Neural cell (in vitro differentiated cells): ENCODE measurements around the gene CPNE4. TPM values are rescaled to one million over a fixed set of nuclear protein-coding genes. Genes with fewer than 3 reads are reported as not detected.

ENCODE experiments used
- H2AFZ ChIP-seq: fragments of 200-600, 300-800 bp; sonication (generic), shearing (Covaris generic); 2 replicates; pipeline ENCODE4 v1.6.0; 2014; ENCODE audit warnings: low read depth, mild to moderate bottlenecking, antibody characterized with exemption, low read length, moderate library complexity
- H3F3A ChIP-seq: fragments of 200-600 bp; shearing (Covaris generic); 2 replicates; pipeline ENCODE4 v1.6.1; 2016; ENCODE audit warnings: mild to moderate bottlenecking, moderate library complexity, mixed read lengths, antibody characterized with exemption, low read length; ENCODE audit not compliant: insufficient read depth, poor library complexity, severe bottlenecking
- H3K27ac ChIP-seq: fragments of 200-600, 300-800 bp; sonication (generic), shearing (Covaris generic); 2 replicates; pipeline ENCODE4 v1.5.1; 2014; ENCODE audit warnings: mild to moderate bottlenecking, low read length, moderate library complexity
- H3K27me3 ChIP-seq: fragments of 300-800, 200-600 bp; sonication (generic), shearing (Covaris generic); 2 replicates; pipeline ENCODE4 v1.6.0; 2014; ENCODE audit warnings: mild to moderate bottlenecking, low read depth, low read length, moderate library complexity; ENCODE audit not compliant: insufficient read depth
- H3K36me3 ChIP-seq: fragments of 300-800, 200-600 bp; sonication (generic), shearing (Covaris generic); 2 replicates; pipeline ENCODE4 v1.5.1; 2014; ENCODE audit warnings: mild to moderate bottlenecking, antibody characterized with exemption, low read length, moderate library complexity; ENCODE audit not compliant: insufficient read depth
- H3K4me2 ChIP-seq: fragments of 300-800, 200-600 bp; sonication (generic), shearing (Covaris generic); 2 replicates; pipeline ENCODE4 v1.6.0; 2014; ENCODE audit warnings: mild to moderate bottlenecking, low read length
- H3K4me3 ChIP-seq: fragments of 300-800, 200-600 bp; sonication (generic), shearing (Covaris generic); 2 replicates; pipeline ENCODE4 v1.5.1; 2014; ENCODE audit warnings: mild to moderate bottlenecking, low read length, moderate library complexity
- H3K79me2 ChIP-seq: fragments of 200-600 bp; shearing (Covaris generic); replicated peaks from 2 replicates; pipeline ENCODE4 v1.6.0; 2014; ENCODE audit warnings: mild to moderate bottlenecking, low read length, moderate library complexity; ENCODE audit not compliant: insufficient read depth
- H3K9ac ChIP-seq: fragments of 300-800, 200-600 bp; sonication (generic), shearing (Covaris generic); 2 replicates; pipeline ENCODE4 v1.6.1; 2016; ENCODE audit warnings: mild to moderate bottlenecking, low read length, mixed read lengths
- H3K9me2 ChIP-seq: fragments of 200-600 bp; shearing (Covaris generic); 2 replicates; pipeline ENCODE4 v1.6.1; 2016; ENCODE audit warnings: mild to moderate bottlenecking, low read length, mixed read lengths; ENCODE audit not compliant: insufficient read depth
- H3K9me3 ChIP-seq: fragments of 200-600, 300-800 bp; sonication (generic), shearing (Covaris generic); 2 replicates; pipeline ENCODE4 v1.6.1; 2016; ENCODE audit warnings: mild to moderate bottlenecking, mixed run types, low read length, moderate library complexity, mixed read lengths
- H4K20me1 ChIP-seq: fragments of 200-600 bp; shearing (Covaris generic); 2 replicates; pipeline ENCODE4 v1.6.1; 2016; ENCODE audit warnings: mild to moderate bottlenecking, mixed run types; ENCODE audit not compliant: insufficient read depth
- EP300 ChIP-seq: fragments of 450-650 bp; conservative IDR thresholded peaks from 2 replicates; pipeline ENCODE4 v1.6.1; 2014; ENCODE audit warnings: antibody characterized with exemption, mild to moderate bottlenecking, moderate library complexity; ENCODE audit not compliant: poor library complexity, severe bottlenecking
- EZH2 ChIP-seq: fragments of 200-600, 300-800 bp; shearing (Covaris generic), sonication (generic); IDR thresholded peaks from 2 replicates; pipeline ENCODE4 v1.6.1; 2014; ENCODE audit warnings: antibody characterized with exemption, low read length, borderline replicate concordance, mild to moderate bottlenecking; ENCODE audit not compliant: insufficient read depth, poor library complexity, severe bottlenecking
- MXI1 ChIP-seq: fragments of 450-650 bp; conservative IDR thresholded peaks from 2 replicates; pipeline ENCODE4 v1.6.1; 2014; ENCODE audit warnings: antibody characterized with exemption, mild to moderate bottlenecking; ENCODE audit not compliant: poor library complexity, severe bottlenecking
- POLR2AphosphoS5 ChIP-seq: IDR thresholded peaks from 2 replicates; pipeline ENCODE4 v1.6.1; 2012
- RAD21 ChIP-seq: fragments of 450-650 bp; conservative IDR thresholded peaks from 2 replicates; pipeline ENCODE4 v1.6.1; 2014; ENCODE audit warnings: antibody characterized with exemption, mild to moderate bottlenecking, moderate library complexity
- SMC3 ChIP-seq: fragments of 450-650 bp; conservative IDR thresholded peaks from 2 replicates; pipeline ENCODE4 v1.6.1; 2014; ENCODE audit warnings: antibody characterized with exemption, mild to moderate bottlenecking, moderate library complexity; ENCODE audit not compliant: poor library complexity
- TAF1 ChIP-seq: IDR thresholded peaks from 2 replicates; pipeline ENCODE4 v1.6.1; 2012; ENCODE audit warnings: low read depth
- polyA plus RNA-seq: library from polyadenylated mRNA; depleted of rRNA; stranded (reverse); fragments of >200 nt; gene quantifications from 2 replicates; pipeline ENCODE4 v1.2.3, GENCODE V29; 2014
- TF ChIP-seq, protein P1 (sequence below): IDR thresholded peaks from 2 replicates; pipeline ENCODE4 v1.6.1; 2012; ENCODE audit warnings: borderline replicate concordance
- TF ChIP-seq, protein P2 (sequence below): fragments of 450-650 bp; IDR thresholded peaks from 2 replicates; pipeline ENCODE4 v1.5.1; 2014; ENCODE audit warnings: antibody characterized with exemption, mild to moderate bottlenecking, moderate library complexity; ENCODE audit not compliant: poor library complexity, severe bottlenecking

CPNE4 gene
- polyA plus RNA-seq, 1 donor from 2014 or later: 0.59 TPM

DNA sequence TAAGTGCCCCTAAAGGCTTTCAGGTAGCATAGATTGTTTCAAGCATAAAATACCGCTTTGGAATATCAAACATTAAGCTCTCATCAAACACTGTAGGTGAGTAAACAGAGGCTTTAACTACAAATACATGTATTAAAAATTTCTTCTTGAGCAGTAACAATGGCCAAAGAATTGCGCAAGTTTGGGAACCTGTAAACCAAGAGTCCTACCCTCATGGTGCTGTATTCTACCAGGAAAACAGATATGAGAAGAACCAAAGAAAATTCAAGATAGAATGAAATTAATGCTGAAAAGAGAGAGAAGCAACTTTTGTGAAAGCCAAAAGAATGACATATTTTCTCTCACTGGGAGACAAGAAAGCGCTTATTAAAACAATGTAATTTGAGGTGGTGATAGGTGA is 45.5 kb downstream of the CPNE4 start:
- H3K9ac ChIP-seq: no peak overlapping the region
- TF ChIP-seq, protein P1, sequence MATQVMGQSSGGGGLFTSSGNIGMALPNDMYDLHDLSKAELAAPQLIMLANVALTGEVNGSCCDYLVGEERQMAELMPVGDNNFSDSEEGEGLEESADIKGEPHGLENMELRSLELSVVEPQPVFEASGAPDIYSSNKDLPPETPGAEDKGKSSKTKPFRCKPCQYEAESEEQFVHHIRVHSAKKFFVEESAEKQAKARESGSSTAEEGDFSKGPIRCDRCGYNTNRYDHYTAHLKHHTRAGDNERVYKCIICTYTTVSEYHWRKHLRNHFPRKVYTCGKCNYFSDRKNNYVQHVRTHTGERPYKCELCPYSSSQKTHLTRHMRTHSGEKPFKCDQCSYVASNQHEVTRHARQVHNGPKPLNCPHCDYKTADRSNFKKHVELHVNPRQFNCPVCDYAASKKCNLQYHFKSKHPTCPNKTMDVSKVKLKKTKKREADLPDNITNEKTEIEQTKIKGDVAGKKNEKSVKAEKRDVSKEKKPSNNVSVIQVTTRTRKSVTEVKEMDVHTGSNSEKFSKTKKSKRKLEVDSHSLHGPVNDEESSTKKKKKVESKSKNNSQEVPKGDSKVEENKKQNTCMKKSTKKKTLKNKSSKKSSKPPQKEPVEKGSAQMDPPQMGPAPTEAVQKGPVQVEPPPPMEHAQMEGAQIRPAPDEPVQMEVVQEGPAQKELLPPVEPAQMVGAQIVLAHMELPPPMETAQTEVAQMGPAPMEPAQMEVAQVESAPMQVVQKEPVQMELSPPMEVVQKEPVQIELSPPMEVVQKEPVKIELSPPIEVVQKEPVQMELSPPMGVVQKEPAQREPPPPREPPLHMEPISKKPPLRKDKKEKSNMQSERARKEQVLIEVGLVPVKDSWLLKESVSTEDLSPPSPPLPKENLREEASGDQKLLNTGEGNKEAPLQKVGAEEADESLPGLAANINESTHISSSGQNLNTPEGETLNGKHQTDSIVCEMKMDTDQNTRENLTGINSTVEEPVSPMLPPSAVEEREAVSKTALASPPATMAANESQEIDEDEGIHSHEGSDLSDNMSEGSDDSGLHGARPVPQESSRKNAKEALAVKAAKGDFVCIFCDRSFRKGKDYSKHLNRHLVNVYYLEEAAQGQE: no peak
- TF ChIP-seq, protein P2, sequence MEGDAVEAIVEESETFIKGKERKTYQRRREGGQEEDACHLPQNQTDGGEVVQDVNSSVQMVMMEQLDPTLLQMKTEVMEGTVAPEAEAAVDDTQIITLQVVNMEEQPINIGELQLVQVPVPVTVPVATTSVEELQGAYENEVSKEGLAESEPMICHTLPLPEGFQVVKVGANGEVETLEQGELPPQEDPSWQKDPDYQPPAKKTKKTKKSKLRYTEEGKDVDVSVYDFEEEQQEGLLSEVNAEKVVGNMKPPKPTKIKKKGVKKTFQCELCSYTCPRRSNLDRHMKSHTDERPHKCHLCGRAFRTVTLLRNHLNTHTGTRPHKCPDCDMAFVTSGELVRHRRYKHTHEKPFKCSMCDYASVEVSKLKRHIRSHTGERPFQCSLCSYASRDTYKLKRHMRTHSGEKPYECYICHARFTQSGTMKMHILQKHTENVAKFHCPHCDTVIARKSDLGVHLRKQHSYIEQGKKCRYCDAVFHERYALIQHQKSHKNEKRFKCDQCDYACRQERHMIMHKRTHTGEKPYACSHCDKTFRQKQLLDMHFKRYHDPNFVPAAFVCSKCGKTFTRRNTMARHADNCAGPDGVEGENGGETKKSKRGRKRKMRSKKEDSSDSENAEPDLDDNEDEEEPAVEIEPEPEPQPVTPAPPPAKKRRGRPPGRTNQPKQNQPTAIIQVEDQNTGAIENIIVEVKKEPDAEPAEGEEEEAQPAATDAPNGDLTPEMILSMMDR: no peak
- TF ChIP-seq EZH2 (no peak), TAF1 (no peak), MXI1 (no peak), SMC3 (no peak), RAD21 (no peak), EP300 (no peak), POLR2AphosphoS5 (no peak)

DNA sequence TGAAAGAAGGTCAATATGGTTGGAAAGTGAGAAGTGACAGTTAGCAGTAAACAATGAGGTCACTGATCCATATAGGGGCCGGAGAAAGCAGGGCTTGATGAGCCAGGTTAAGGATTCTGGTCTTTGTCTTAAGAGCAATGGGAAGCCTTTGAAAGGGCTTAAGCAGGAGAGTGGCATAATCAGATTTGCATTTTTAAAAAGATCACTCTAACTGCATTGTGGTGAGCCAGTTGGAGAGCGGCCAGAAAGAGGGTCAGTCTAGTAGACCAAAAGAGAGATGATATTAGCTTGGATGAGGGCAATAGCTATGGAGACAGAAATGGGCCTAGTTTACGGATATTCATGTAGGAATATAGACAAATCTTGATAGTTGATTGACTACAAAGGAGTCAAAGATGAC is 46.6 kb downstream of the CPNE4 start:
- H3K27me3 ChIP-seq: no peaks in the 10 kb centered on the region
- no peaks in the 10 kb centered on the region for H3K36me3 ChIP-seq
- no peaks in the 10 kb centered on the region for H3K9me2 ChIP-seq
- no peaks in the 10 kb centered on the region for H3F3A ChIP-seq
- TF ChIP-seq, protein P1: no peak
- TF ChIP-seq, protein P2: no peak
- TF ChIP-seq SMC3 (no peak), MXI1 (no peak), POLR2AphosphoS5 (no peak), RAD21 (no peak), TAF1 (no peak), EZH2 (no peak), EP300 (no peak)
- H3K9me3 ChIP-seq: peaks cover 3% of the 10 kb centered on the region
- no peak overlapping the region for H2AFZ ChIP-seq
- H3K79me2 ChIP-seq: no peaks in the 10 kb centered on the region
- H3K4me3 ChIP-seq: no peak overlapping the region
- no peaks in the 10 kb centered on the region for H4K20me1 ChIP-seq
- H3K9ac ChIP-seq: no peak overlapping the region
- no peak overlapping the region for H3K27ac ChIP-seq
- no peak overlapping the region for H3K4me2 ChIP-seq

More for the DNA sequence above, 45.5 kb downstream of the CPNE4 start:
- Histone ChIP-seq H3K4me2 (no peak overlapping the region), H3K9me2 (no peaks in the 10 kb centered on the region), H3K4me3 (no peak overlapping the region), H3K9me3 (peaks cover 3% of the 10 kb centered on the region), H3K36me3 (no peaks in the 10 kb centered on the region), H2AFZ (no peak overlapping the region), H3K27ac (no peak overlapping the region), H3K27me3 (no peaks in the 10 kb centered on the region), H4K20me1 (no peaks in the 10 kb centered on the region), H3K79me2 (no peaks in the 10 kb centered on the region), H3F3A (no peaks in the 10 kb centered on the region)
